ENCODE measurements around the gene CNTNAP2.
"Not testable (repeated sequence)": the region's sequence is repeated elsewhere in the genome, so short reads cannot be mapped to it uniquely, and the experiment has no call there.

CNTNAP2 gene

GRCh38 chr7:147106746-147107145, 990.1 kb downstream of the CNTNAP2 start:
- 86 to 94% methylated on average over 2 of the region's 2 CpGs for WGBS, 2 experiments
- Histone ChIP-seq H3K4me1 (ENCODE audit: control insufficient read depth, insufficient read depth, low read length) (no peaks in the 10 kb centered on the region), H3K27ac (ENCODE audit: insufficient read depth, low read depth, low read length, poor library complexity, severe bottlenecking) (no peak overlapping the region), H3K36me3 (ENCODE audit: control insufficient read depth, insufficient read depth, low read length) (no peaks in the 10 kb centered on the region), H3K9me3 (ENCODE audit: control insufficient read depth, low read length) (no peaks in the 10 kb centered on the region), H3K4me3 (ENCODE audit: insufficient read depth, low read depth, low read length) (no peak overlapping the region), H3K27me3 (ENCODE audit: control insufficient read depth, insufficient read depth, low read length, poor library complexity, severe bottlenecking) (no peaks in the 10 kb centered on the region)

GRCh38 chr7:147114525-147114924, 997.9 kb downstream of the CNTNAP2 start:
- not testable (repeated sequence) for H3K36me3 ChIP-seq (ENCODE audit: control insufficient read depth, insufficient read depth, low read length); H3K27me3 ChIP-seq (ENCODE audit: control insufficient read depth, insufficient read depth, low read length, poor library complexity, severe bottlenecking); H3K9me3 ChIP-seq (ENCODE audit: control insufficient read depth, low read length); H3K27ac ChIP-seq (ENCODE audit: insufficient read depth, low read depth, low read length, poor library complexity, severe bottlenecking); H3K4me3 ChIP-seq (ENCODE audit: insufficient read depth, low read depth, low read length); H3K4me1 ChIP-seq (ENCODE audit: control insufficient read depth, insufficient read depth, low read length)
- WGBS, 2 experiments = 92 to 100% methylated on average over 1 of the region's 1 CpG

GRCh38 chr7:147136352-147136751, 1019.8 kb downstream of the CNTNAP2 start:
- H3K36me3 ChIP-seq (ENCODE audit: control insufficient read depth, insufficient read depth, low read length) = no peaks in the 10 kb centered on the region
- WGBS, 2 experiments = 89% methylated on average over 1 of the region's 2 CpGs; no CpG with 5 or more reads in 1 of the 2 experiments
- no peaks in the 10 kb centered on the region for H3K9me3 ChIP-seq (ENCODE audit: control insufficient read depth, low read length)
- no peaks in the 10 kb centered on the region for H3K4me1 ChIP-seq (ENCODE audit: control insufficient read depth, insufficient read depth, low read length)
- no peaks in the 10 kb centered on the region for H3K27me3 ChIP-seq (ENCODE audit: control insufficient read depth, insufficient read depth, low read length, poor library complexity, severe bottlenecking)
- H3K27ac ChIP-seq (ENCODE audit: insufficient read depth, low read depth, low read length, poor library complexity, severe bottlenecking) = no peak overlapping the region
- H3K4me3 ChIP-seq (ENCODE audit: insufficient read depth, low read depth, low read length) = no peak overlapping the region

- no peaks in the 10 kb centered on the region for H3K4me1 ChIP-seq (ENCODE audit: control insufficient read depth, insufficient read depth, low read length)
- H3K36me3 ChIP-seq (ENCODE audit: control insufficient read depth, insufficient read depth, low read length) = no peaks in the 10 kb centered on the region
- H3K4me3 ChIP-seq (ENCODE audit: insufficient read depth, low read depth, low read length) = no peak overlapping the region
- H3K27ac ChIP-seq (ENCODE audit: insufficient read depth, low read depth, low read length, poor library complexity, severe bottlenecking) = no peak overlapping the region
- WGBS, 2 experiments = 4 to 5% methylated on average over 2 of the region's 2 CpGs
- H3K27me3 ChIP-seq (ENCODE audit: control insufficient read depth, insufficient read depth, low read length, poor library complexity, severe bottlenecking) = no peaks in the 10 kb centered on the region
- H3K9me3 ChIP-seq (ENCODE audit: control insufficient read depth, low read length) = no peaks in the 10 kb centered on the region
Observed at GRCh38 chr7:147145194-147145593, 1028.6 kb downstream of the CNTNAP2 start.

- no peak overlapping the region for H3K27ac ChIP-seq (ENCODE audit: insufficient read depth, low read depth, low read length, poor library complexity, severe bottlenecking)
- no peak overlapping the region for H3K4me3 ChIP-seq (ENCODE audit: insufficient read depth, low read depth, low read length)
- H3K9me3 ChIP-seq (ENCODE audit: control insufficient read depth, low read length) = no peaks in the 10 kb centered on the region
- 93 to 97% methylated on average over 3 of the region's 3 CpGs for WGBS, 2 experiments
- no peaks in the 10 kb centered on the region for H3K36me3 ChIP-seq (ENCODE audit: control insufficient read depth, insufficient read depth, low read length)
- no peaks in the 10 kb centered on the region for H3K27me3 ChIP-seq (ENCODE audit: control insufficient read depth, insufficient read depth, low read length, poor library complexity, severe bottlenecking)
- no peaks in the 10 kb centered on the region for H3K4me1 ChIP-seq (ENCODE audit: control insufficient read depth, insufficient read depth, low read length)
Observed at GRCh38 chr7:147146169-147146568, 1029.6 kb downstream of the CNTNAP2 start.

- no peaks in the 10 kb centered on the region for H3K4me1 ChIP-seq (ENCODE audit: control insufficient read depth, insufficient read depth, low read length)
- H3K9me3 ChIP-seq (ENCODE audit: control insufficient read depth, low read length) = no peaks in the 10 kb centered on the region
- H3K36me3 ChIP-seq (ENCODE audit: control insufficient read depth, insufficient read depth, low read length) = no peaks in the 10 kb centered on the region
- no peaks in the 10 kb centered on the region for H3K27me3 ChIP-seq (ENCODE audit: control insufficient read depth, insufficient read depth, low read length, poor library complexity, severe bottlenecking)
- H3K4me3 ChIP-seq (ENCODE audit: insufficient read depth, low read depth, low read length) = no peak overlapping the region
- no peak overlapping the region for H3K27ac ChIP-seq (ENCODE audit: insufficient read depth, low read depth, low read length, poor library complexity, severe bottlenecking)
Observed at GRCh38 chr7:147151661-147152060, 1035.1 kb downstream of the CNTNAP2 start.

- 94 to 95% methylated on average over 3 of the region's 3 CpGs for WGBS, 2 experiments
- Histone ChIP-seq H3K27ac (ENCODE audit: insufficient read depth, low read depth, low read length, poor library complexity, severe bottlenecking) (no peak overlapping the region), H3K4me3 (ENCODE audit: insufficient read depth, low read depth, low read length) (no peak overlapping the region), H3K27me3 (ENCODE audit: control insufficient read depth, insufficient read depth, low read length, poor library complexity, severe bottlenecking) (no peaks in the 10 kb centered on the region), H3K4me1 (ENCODE audit: control insufficient read depth, insufficient read depth, low read length) (no peaks in the 10 kb centered on the region), H3K36me3 (ENCODE audit: control insufficient read depth, insufficient read depth, low read length) (no peaks in the 10 kb centered on the region), H3K9me3 (ENCODE audit: control insufficient read depth, low read length) (no peaks in the 10 kb centered on the region)
Observed at GRCh38 chr7:147153571-147153970, 1037.0 kb downstream of the CNTNAP2 start.

- no peaks in the 10 kb centered on the region for H3K36me3 ChIP-seq (ENCODE audit: control insufficient read depth, insufficient read depth, low read length)
- no peaks in the 10 kb centered on the region for H3K4me1 ChIP-seq (ENCODE audit: control insufficient read depth, insufficient read depth, low read length)
- H3K9me3 ChIP-seq (ENCODE audit: control insufficient read depth, low read length) = no peaks in the 10 kb centered on the region
- no peak overlapping the region for H3K4me3 ChIP-seq (ENCODE audit: insufficient read depth, low read depth, low read length)
- WGBS, 2 experiments = 93 to 95% methylated on average over 1 of the region's 1 CpG
- no peaks in the 10 kb centered on the region for H3K27me3 ChIP-seq (ENCODE audit: control insufficient read depth, insufficient read depth, low read length, poor library complexity, severe bottlenecking)
- no peak overlapping the region for H3K27ac ChIP-seq (ENCODE audit: insufficient read depth, low read depth, low read length, poor library complexity, severe bottlenecking)
Observed at GRCh38 chr7:147161405-147161804, 1044.8 kb downstream of the CNTNAP2 start.

GRCh38 chr7:147170341-147171012, 1053.9 kb downstream of the CNTNAP2 start:
- 90 to 91% methylated on average over 14 of the region's 14 CpGs for WGBS, 2 experiments
- H3K9me3 ChIP-seq (ENCODE audit: control insufficient read depth, low read length) = no peaks in the 10 kb centered on the region
- H3K27ac ChIP-seq (ENCODE audit: insufficient read depth, low read depth, low read length, poor library complexity, severe bottlenecking) = no peak overlapping the region
- no peak overlapping the region for H3K4me3 ChIP-seq (ENCODE audit: insufficient read depth, low read depth, low read length)
- H3K4me1 ChIP-seq (ENCODE audit: control insufficient read depth, insufficient read depth, low read length) = no peaks in the 10 kb centered on the region
- H3K36me3 ChIP-seq (ENCODE audit: control insufficient read depth, insufficient read depth, low read length) = no peaks in the 10 kb centered on the region
- H3K27me3 ChIP-seq (ENCODE audit: control insufficient read depth, insufficient read depth, low read length, poor library complexity, severe bottlenecking) = no peaks in the 10 kb centered on the region

GRCh38 chr7:147171013-147171391, 1054.4 kb downstream of the CNTNAP2 start:
- Histone ChIP-seq H3K27me3 (ENCODE audit: control insufficient read depth, insufficient read depth, low read length, poor library complexity, severe bottlenecking) (no peaks in the 10 kb centered on the region), H3K4me1 (ENCODE audit: control insufficient read depth, insufficient read depth, low read length) (no peaks in the 10 kb centered on the region), H3K9me3 (ENCODE audit: control insufficient read depth, low read length) (no peaks in the 10 kb centered on the region), H3K27ac (ENCODE audit: insufficient read depth, low read depth, low read length, poor library complexity, severe bottlenecking) (no peak overlapping the region), H3K36me3 (ENCODE audit: control insufficient read depth, insufficient read depth, low read length) (no peaks in the 10 kb centered on the region), H3K4me3 (ENCODE audit: insufficient read depth, low read depth, low read length) (no peak overlapping the region)
- 86 to 88% methylated on average over 3 to 6 of the region's 6 CpGs for WGBS, 2 experiments

- H3K27ac ChIP-seq (ENCODE audit: insufficient read depth, low read depth, low read length, poor library complexity, severe bottlenecking) = no peak overlapping the region
Observed at GRCh38 chr7:147173883-147174282, 1057.3 kb downstream of the CNTNAP2 start.

More at GRCh38 chr7:147173883-147174282, 1057.3 kb downstream of the CNTNAP2 start:
- no peak overlapping the region for H3K4me3 ChIP-seq (ENCODE audit: insufficient read depth, low read depth, low read length)
- H3K27me3 ChIP-seq (ENCODE audit: control insufficient read depth, insufficient read depth, low read length, poor library complexity, severe bottlenecking) = no peaks in the 10 kb centered on the region
- no peaks in the 10 kb centered on the region for H3K4me1 ChIP-seq (ENCODE audit: control insufficient read depth, insufficient read depth, low read length)
- no peaks in the 10 kb centered on the region for H3K36me3 ChIP-seq (ENCODE audit: control insufficient read depth, insufficient read depth, low read length)
- H3K9me3 ChIP-seq (ENCODE audit: control insufficient read depth, low read length) = no peaks in the 10 kb centered on the region

All from ectodermal cell (in vitro differentiated cells).